ENCODE measurements around the gene USP9X.
"Not testable (repeated sequence)": the region's sequence is repeated elsewhere in the genome, so short reads cannot be mapped to it uniquely, and the experiment has no call there.

USP9X gene

GRCh38 chrX:41128955-41129354, 43.7 kb downstream of the USP9X start:
- no peak for DNase-seq (ENCODE audit: low spot score)

- DNase-seq (ENCODE audit: low spot score) = no peak
Measured at GRCh38 chrX:41131766-41132165, 46.5 kb downstream of the USP9X start.

- DNase-seq (ENCODE audit: low spot score) = no peak
Measured at GRCh38 chrX:41133551-41133950, 48.3 kb downstream of the USP9X start.

- DNase-seq (ENCODE audit: low spot score) = no peak
Measured at GRCh38 chrX:41137589-41137988, 52.3 kb downstream of the USP9X start.

DNA sequence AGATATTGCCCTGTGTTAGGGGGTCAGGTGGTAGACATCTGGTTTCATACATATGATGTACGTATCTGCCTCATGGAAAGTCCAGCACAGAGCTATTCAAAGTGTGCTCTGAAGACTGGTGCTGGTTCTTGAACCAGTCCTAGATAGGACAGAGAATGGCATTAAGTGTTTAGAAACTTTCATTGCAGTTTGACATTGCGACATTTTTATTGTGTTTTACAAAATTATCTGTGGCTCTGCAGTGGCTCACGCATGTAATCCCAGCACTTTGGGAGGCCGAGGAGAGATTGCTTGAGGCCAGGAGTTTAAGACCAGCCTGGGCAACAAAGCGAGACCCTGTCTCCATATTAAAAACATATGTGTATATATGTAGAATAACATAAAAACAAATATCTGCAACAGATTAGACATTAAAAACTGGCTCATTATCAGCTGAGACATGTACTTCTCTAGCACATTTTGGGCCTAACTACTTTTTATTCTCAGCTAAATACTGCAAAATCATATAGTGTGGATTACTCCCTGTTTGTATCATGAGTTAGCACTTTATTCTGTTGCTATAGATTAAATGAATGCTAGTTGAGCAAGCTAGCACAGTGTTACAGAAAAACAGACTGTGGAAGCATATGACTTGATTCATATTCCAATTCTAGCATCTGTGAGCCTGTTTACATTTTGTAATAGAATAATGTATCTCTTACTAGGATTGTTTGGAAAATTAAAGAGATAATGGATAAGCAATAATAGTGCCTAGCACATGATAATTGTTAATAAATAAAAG, 57.1 kb downstream of the USP9X start:
- DNase-seq (ENCODE audit: low spot score) = no peak

DNA sequence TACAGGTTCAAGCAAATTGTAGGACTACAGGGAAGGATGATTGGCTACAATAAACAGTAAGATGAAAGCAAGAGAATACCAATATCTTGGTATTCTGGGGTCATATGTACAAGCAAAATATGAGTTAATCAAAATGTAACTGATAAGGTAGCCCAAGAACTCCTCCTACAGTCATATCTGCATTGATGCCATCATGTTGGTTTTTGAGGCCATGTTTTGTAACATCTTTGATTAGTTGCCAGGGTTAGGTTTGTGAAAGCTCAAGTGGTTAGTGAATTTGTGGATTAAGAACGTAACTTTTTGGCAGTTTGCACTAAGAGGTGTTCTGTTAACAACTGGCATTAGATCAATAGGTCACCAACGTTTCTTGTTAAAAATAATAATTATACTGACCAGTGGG, 59.6 kb downstream of the USP9X start:
- no peak for DNase-seq (ENCODE audit: low spot score)

DNA sequence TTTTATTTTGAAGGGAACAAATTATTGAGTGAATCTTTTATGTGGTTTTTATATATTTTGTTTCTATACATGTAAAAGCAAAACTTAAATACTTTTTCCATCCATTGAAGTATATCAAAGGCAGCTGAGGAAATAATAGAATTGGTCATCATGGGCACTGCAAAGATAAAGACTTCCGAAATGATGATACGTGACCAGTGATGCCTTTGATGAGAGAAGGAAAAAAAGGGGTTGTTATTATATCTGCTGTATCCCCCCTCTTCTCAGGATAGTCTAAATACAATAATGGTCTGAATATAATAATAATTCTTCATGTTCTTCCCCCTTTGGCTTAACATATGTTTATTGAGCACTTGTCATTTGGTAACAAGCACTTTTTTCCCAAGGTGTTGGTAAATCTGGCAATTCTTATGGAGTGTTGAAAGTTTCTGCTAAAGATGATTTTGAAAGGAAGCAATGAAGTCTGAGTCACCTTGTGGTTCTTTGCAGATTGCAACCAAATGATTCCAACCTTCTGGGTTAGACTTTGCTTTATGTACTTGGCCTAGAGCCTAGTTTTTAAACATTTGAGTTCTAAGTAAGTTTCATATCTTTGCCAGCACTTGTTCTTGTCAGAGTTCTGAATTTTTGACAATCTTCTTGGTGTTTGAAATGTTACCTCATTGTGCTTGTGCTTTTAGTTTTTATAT, 60.8 kb downstream of the USP9X start:
- no peak for DNase-seq (ENCODE audit: low spot score)

DNA sequence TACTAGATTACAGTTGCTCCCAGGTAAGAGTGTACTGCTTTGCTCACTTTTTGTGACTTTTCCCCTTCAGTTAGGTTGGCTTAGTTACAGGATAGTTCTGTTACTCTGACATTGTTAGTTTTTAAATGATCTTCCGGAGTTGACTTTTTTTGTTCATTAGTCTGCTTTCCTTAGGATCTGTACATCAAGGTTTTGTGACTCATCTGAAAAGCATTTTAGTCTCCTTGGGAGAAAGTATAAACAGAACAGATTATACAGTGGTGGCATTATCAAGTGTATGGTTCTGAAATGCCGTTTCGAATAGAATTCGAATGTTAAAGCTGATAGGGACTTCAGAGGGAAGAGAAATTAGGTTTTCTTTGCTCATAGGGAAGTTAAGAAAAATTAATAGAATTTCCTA, 63.3 kb downstream of the USP9X start:
- no peak for DNase-seq (ENCODE audit: low spot score)

DNA sequence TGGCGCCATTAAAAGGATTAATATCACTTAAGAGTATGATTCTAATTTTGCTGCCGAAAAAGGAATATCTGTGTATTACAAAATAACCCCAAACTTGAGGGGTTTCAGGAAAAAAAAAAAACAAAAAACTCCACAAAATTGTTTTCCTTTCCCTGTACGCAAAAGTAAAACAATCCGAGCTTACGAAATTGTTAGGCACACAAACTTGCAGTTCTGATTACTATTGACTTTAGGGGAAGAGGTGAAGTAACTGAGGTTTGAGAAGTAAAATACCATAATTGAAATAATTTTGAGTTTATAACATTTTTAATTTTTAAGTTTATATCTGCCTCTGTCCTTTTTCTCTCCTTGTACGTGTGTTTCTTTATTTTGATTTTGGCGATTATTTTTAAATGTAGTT, 64.8 kb downstream of the USP9X start:
- DNase-seq (ENCODE audit: low spot score) = no peak

- not testable (repeated sequence) for DNase-seq (ENCODE audit: low spot score)
Measured at GRCh38 chrX:41151726-41152125, 66.5 kb downstream of the USP9X start.

GRCh38 chrX:41152221-41152620, 67.0 kb downstream of the USP9X start:
- no peak for DNase-seq (ENCODE audit: low spot score)

DNA sequence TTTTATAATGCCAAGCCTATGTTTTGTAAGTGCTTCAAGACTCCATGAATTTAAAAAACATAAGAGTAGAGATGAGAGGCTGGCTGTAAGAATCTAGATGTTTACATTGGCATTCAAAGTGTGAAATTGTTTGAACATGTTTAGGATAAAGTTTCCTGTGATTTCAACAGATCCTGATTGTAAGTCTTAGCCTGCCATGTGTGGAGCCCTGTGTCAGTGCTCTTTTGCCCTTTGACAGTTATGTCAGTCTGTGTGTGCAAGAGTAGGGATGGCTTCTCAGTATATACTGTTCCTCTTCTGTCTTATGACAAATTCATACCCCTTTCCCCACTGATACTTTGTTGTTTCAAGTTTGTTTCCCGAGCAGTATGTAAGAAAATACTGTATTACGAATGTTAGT, 68.2 kb downstream of the USP9X start:
- DNase-seq (ENCODE audit: low spot score) = no peak

DNA sequence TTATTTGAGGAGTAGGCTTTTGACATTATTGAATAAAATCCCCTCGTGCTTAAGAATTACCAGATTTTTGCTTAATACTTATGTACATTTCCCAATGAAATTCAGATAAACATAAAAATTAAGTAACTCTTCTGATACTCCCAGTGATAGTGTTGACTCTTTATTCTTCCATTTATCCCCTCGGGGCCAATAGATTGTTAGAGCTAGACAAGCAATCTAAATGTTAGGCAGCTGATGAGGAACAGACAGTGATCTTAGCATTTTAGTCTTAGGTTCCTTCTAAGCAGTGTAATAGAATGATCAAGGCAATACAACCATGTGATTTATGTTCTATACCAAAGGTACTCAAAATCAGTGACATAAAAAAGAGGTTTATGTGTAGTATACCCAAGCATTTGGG, 68.7 kb downstream of the USP9X start:
- DNase-seq (ENCODE audit: low spot score) = no peak

DNA sequence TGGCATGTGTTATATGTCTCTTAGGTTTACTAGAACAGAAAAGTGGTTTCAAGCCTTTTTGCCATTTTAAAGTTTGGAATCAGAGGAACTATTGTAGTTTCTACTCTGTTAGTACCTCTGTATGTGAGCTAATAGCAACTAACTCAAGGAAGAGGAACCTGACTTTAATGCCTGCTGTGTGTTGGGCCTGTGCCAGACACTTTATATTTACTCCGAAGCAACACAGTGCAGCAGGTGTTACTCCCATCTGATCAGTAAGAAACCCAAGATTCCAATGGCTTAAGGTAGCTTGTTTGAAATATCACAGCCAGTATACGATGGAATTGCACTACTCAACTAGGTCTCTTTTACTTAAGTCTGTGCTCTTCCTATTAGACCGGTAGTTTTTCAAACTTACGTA, 79.2 kb downstream of the USP9X start:
- no peak for DNase-seq (ENCODE audit: low spot score)

DNA sequence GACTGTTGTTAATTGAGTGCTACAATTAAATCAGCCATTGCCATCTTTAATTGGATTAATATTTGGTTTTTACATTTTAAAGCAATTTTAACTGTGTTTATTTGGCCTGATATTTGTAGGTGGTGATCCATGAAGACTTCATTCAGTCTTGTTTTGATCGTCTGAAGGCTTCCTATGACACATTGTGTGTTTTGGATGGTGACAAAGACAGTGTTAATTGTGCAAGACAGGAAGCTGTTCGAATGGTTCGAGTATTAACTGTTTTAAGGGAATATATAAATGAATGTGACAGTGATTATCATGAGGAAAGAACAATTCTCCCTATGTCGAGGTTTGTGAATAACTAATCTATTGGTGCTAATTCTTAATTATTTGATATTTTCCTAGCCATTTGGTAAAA, 82.6 kb downstream of the USP9X start:
- no peak for DNase-seq (ENCODE audit: low spot score)

DNA sequence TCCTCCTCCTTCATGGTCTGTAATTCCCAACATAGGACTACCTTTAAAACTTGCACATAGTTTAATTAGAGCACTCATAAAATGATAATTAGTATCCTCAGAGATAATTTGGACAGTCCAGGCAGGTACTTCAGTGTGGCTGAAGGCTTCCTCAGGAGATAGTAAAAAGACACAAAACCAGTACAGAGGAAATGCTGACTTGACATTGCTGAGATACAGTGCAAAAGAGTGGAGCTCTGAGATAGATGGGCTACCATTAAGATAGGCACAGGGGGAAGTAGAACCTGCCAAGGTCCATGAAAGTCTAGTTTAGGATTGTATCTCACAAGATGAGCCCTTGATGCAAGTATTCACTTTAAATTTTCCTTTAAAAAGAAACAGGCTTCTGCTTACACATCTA, 91.0 kb downstream of the USP9X start:
- no peak for DNase-seq (ENCODE audit: low spot score)

DNA sequence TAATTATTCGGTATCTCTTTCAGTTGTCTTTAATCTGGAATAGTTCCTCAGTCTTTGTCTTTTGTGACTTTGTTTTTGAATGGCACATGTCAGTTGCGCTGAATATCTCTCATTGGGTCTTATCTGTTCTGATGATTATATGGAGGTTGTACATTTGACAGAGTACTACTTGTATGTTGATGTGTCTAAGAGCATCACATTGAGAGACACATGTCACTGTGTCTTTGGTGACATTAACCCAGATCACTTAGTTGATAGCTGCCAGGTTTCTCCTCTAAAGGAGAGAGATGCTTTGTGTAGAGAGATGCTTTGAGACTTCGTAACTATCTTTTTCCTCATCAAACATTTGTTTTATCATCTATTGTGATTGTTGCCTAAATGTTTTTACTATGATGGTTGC, 92.1 kb downstream of the USP9X start:
- DNase-seq (ENCODE audit: low spot score) = no peak

DNA sequence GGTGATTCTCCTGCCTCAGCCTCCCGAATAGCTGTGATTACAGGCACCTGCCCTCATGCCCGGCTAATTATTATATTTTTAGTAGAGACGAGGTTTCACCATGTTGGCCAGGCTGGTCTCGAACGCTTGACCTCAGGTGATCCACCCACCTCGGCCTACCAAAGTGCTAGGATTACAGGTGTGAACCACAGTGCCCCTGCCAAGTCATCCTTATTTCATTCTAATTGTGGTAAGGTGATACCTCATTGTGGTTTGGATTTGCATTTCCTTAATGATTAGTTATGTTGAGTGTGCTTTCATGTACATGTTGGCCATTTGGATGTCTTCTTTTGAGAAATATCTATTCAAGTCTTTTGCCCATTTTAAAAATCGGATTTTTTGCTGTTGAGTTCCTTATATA, 93.0 kb downstream of the USP9X start:
- DNase-seq (ENCODE audit: low spot score) = no peak

DNA sequence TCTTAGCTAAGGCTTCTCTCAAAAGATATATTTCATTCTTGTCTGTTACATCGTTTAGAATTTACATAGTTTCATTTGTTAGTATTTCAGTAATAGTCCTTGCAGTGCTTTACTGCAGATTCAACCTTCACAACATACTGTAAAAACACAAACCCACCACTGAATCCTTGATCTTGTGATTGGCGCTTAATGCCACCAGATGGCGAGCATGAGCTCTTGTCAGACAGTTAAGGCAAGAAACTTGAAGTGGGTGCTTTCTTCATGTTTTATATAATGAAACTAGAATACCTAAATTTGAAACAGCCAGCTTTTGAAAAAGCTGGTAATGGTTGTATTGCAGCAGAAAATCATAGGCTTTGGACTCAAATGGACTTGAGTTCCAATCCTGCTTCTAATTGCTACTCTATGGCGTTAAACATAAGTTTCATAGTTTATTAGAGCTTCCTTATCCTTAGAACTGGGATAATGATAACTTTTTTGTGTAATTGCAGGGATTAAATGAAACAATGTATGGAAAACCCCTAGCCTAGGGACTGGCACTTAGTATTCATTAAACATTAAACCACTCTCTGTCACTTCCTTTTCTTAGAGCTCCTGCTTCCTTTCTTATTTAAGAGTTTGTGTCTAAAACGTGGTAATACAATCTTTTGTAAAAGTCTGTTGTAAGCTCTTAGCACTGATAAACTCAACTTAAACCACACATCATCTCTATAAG, 95.1 kb downstream of the USP9X start:
- peak; percentile 44 for DNase-seq (ENCODE audit: low spot score)

DNA sequence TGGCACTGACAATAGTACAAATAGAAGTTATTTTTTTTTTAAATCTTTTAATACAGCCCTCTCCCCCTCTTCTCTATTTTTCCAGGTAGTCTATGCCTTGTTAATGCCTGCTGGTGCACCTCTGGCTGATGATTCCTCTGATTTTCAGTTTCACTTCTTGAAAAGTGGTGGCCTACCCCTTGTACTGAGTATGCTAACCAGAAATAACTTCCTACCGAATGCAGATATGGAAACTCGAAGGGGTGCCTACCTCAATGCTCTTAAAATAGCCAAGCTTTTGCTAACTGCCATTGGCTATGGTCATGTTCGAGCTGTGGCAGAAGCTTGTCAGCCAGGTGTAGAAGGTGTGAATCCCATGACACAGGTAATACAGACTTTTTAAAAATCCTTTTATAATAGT, 99.1 kb downstream of the USP9X start:
- no peak for DNase-seq (ENCODE audit: low spot score)

GRCh38 chrX:41186946-41187345, 101.7 kb downstream of the USP9X start:
- DNase-seq (ENCODE audit: low spot score) = not testable (repeated sequence)

- DNase-seq (ENCODE audit: low spot score) = no peak
Measured at GRCh38 chrX:41189156-41189555, 103.9 kb downstream of the USP9X start.

- no peak for DNase-seq (ENCODE audit: low spot score)
Measured at GRCh38 chrX:41192880-41193279, 107.6 kb downstream of the USP9X start.
